ENCODE measurements around the gene C11orf21. TPM values are rescaled to one million over a fixed set of nuclear protein-coding genes. Genes with fewer than 3 reads are reported as not detected.

Gene C11orf21
- total and polyA plus RNA-seq, 2 of the 8 experiments (the other 6 are each of a cell fraction or from before 2014, with no cell fraction given) = not detected

GRCh38 chr11:2308713-2309112, 7.0 kb upstream of the C11orf21 start:
- Histone ChIP-seq H3K23me2 (ENCODE audit: low read depth, low read length) (no peaks in the 10 kb centered on the region), H4K91ac (replicated peaks; ENCODE audit: insufficient read length, low read length) (no peak overlapping the region), H2BK12ac (ENCODE audit: low read depth, low read length) (no peak overlapping the region), H2AK5ac (ENCODE audit: low read depth, low read length) (no peak overlapping the region), H3K79me2 (ENCODE audit: control insufficient read depth in 1 of 2, insufficient read depth in 2 of 2, low read length in 2 of 2) (no peaks in the 10 kb centered on the region), H3K18ac (ENCODE audit: extremely low read depth, low read length) (no peak overlapping the region), H3K4ac (replicated peaks; ENCODE audit: insufficient read length, low read depth, low read length) (no peak overlapping the region), H2BK20ac (ENCODE audit: low read length) (no peak overlapping the region), H3K27ac (ENCODE audit: low read depth, low read length) (no peak overlapping the region), H3K4me3 (ENCODE audit: extremely low read depth in 1 of 4, insufficient read depth in 2 of 4, low read depth in 3 of 4, low read length in 4 of 4) (no peak overlapping the region), H4K8ac (ENCODE audit: extremely low read depth, insufficient read depth, low read length) (no peak overlapping the region), H3K4me2 (ENCODE audit: insufficient read depth in 1 of 2, low read depth in 2 of 2, low read length in 2 of 2) (no peak overlapping the region), H2AFZ (ENCODE audit: low read length) (no peak overlapping the region), H2BK15ac (ENCODE audit: low read length) (no peak overlapping the region), H3K14ac (ENCODE audit: insufficient read length) (no peak overlapping the region), H3K4me1 (replicated peaks in 1 of 4; ENCODE audit: control insufficient read depth in 3 of 4, insufficient read depth in 4 of 4, low read length in 3 of 4) (peaks cover 0 to 3% (median 0%) of the 10 kb centered on the region in 4 experiments; a peak in 1 of 7 replicates), H3K36me3 (ENCODE audit: control insufficient read depth in 2 of 4, insufficient read depth in 4 of 4, low read length in 3 of 4) (no peaks in the 10 kb centered on the region), H3K56ac (replicated peaks; ENCODE audit: insufficient read length, low read depth, low read length) (no peak overlapping the region), H3K79me1 (ENCODE audit: low read depth, low read length) (no peaks in the 10 kb centered on the region), H3K9ac (replicated peaks in 1 of 4; ENCODE audit: extremely low read depth in 1 of 4, low read depth in 3 of 4, low read length in 3 of 4) (no peak overlapping the region), H4K5ac (ENCODE audit: insufficient read length, low read depth, low read length) (no peak overlapping the region), H4K20me1 (replicated peaks in 1 of 2; ENCODE audit: control insufficient read depth in 1 of 2, insufficient read depth in 2 of 2, low read length in 2 of 2) (peaks cover 0 to 4% of the 10 kb centered on the region in 2 experiments), H3K9me3 (ENCODE audit: insufficient read depth in 2 of 2, low read depth in 1 of 2, low read length in 1 of 2) (no peaks in the 10 kb centered on the region), H2BK120ac (replicated peaks; ENCODE audit: low read depth, low read length) (no peak overlapping the region), H2BK5ac (ENCODE audit: low read depth, low read length) (no peak overlapping the region), H3K27me3 (replicated peaks in 1 of 4; ENCODE audit: control insufficient read depth in 3 of 4, extremely low read depth in 1 of 4, insufficient read depth in 3 of 4, low read length in 3 of 4) (no peaks in the 10 kb centered on the region), H3K23ac (ENCODE audit: insufficient read length) (no peak overlapping the region)
- WGBS, 2 experiments (ENCODE audit: extremely low coverage in 1 of 2, insufficient coverage in 1 of 2, insufficient read length in 1 of 2, insufficient replicate concordance in 2 of 2, low coverage in 1 of 2, low lambda C conversion rate in 2 of 2, missing lambda C conversion rate in 1 of 2) = 92% methylated on average over 4 of the region's 7 CpGs; no CpG with 5 or more reads in 1 of the 2 experiments
- ChIA-PET POLR2A (ENCODE audit: partially characterized antibody) (interaction anchor here (3.0 kb wide), 1 partner anchor 69 kb away, joined by 13 read pairs; no protein-coding TSS in a partner anchor), CTCF (ENCODE audit: partially characterized antibody) (interaction anchor here (0.8 to 4.1 kb wide), 7 partner anchors 9 to 165 kb away, joined by 3 to 39 read pairs (median 4); partner anchors contain the start of genes C11orf21 and TSPAN32)
- FAIRE-seq (no peak), DNase-seq (ENCODE audit: low read depth in 1 of 2, low spot score in 2 of 2) (no peak)
- TF ChIP-seq NRF1 (IDR thresholded peaks at IDR 0.05; ENCODE audit: low read depth, low read length) (no peak), TCF12 (IDR thresholded peaks at IDR 0.05; ENCODE audit: low read depth, low read length) (no peak), PHF8 (conservative IDR thresholded peaks at IDR 0.05; ENCODE audit: low read depth, low read length) (no peak), CTBP2 (IDR thresholded peaks at IDR 0.05; ENCODE audit: borderline replicate concordance, insufficient read depth, insufficient read length, low read length) (no peak), TAF1 (IDR thresholded peaks at IDR 0.05; ENCODE audit: low read depth, low read length) (no peak), YY1 (IDR thresholded peaks at IDR 0.05; ENCODE audit: low read depth, low read length) (no peak), SUZ12 (IDR thresholded peaks at IDR 0.05; ENCODE audit: low read length) (no peak), SAP30 (IDR thresholded peaks at IDR 0.05; ENCODE audit: insufficient read depth, insufficient replicate concordance, low read length) (no peak)

Data from H1 (cell line).